OCI-M2 (cell line): ENCODE results near the gene SAMD4B.
"Not testable (repeated sequence)": the region's sequence is repeated elsewhere in the genome, so short reads cannot be mapped to it uniquely, and the experiment has no call there.

ENCODE experiments used
- DNase-seq: peaks from one replicate; lab custom pipeline; 2025; ENCODE audit not compliant: unreplicated experiment; lab: John Stamatoyannopoulos, UW

The SAMD4B gene

GRCh38 chr19:39362682-39363657, 20.7 kb downstream of the SAMD4B start:
- DNase-seq = no peak

- DNase-seq = no peak
These were observed 21.8 kb downstream of the SAMD4B start for GRCh38 chr19:39363901-39364457.

GRCh38 chr19:39365531-39365930, 23.3 kb downstream of the SAMD4B start:
- no peak for DNase-seq

GRCh38 chr19:39369200-39369599, 27.0 kb downstream of the SAMD4B start:
- no peak for DNase-seq

GRCh38 chr19:39370735-39371134, 28.5 kb downstream of the SAMD4B start:
- no peak for DNase-seq

- no peak for DNase-seq
These were observed 30.0 kb downstream of the SAMD4B start for GRCh38 chr19:39372047-39372802.

GRCh38 chr19:39372941-39373340, 30.7 kb downstream of the SAMD4B start:
- DNase-seq = no peak

GRCh38 chr19:39375929-39376328, 33.7 kb downstream of the SAMD4B start:
- no peak for DNase-seq

GRCh38 chr19:39377373-39378362, 35.4 kb downstream of the SAMD4B start:
- no peak for DNase-seq

- not testable (repeated sequence) for DNase-seq
These were observed 37.1 kb downstream of the SAMD4B start for GRCh38 chr19:39379366-39379765.

GRCh38 chr19:39379865-39380396, 37.7 kb downstream of the SAMD4B start:
- no peak for DNase-seq

- DNase-seq = no peak
These were observed 38.6 kb downstream of the SAMD4B start for GRCh38 chr19:39380521-39381502.

GRCh38 chr19:39381910-39382611, 39.8 kb downstream of the SAMD4B start:
- DNase-seq = peak; percentile 87

- DNase-seq = no peak
These were observed 41.0 kb downstream of the SAMD4B start for GRCh38 chr19:39382991-39383828.

- DNase-seq = no peak
These were observed 42.8 kb downstream of the SAMD4B start for GRCh38 chr19:39384839-39385568.

GRCh38 chr19:39385629-39386411, 43.6 kb downstream of the SAMD4B start:
- no peak for DNase-seq
